Measurements from ENCODE around the gene PIGV.
A peak's percentile ranks its signal among the peaks of the same experiment; 100 is the strongest.

Gene PIGV

GRCh38 chr1:26786437-26787380, 1.0 kb upstream of the PIGV start:
- Histone ChIP-seq H3K4me3 (replicated peaks; ENCODE audit: low read depth, low read length) (peak overlapping the region; percentile 80), H3K27me3 (replicated peaks; ENCODE audit: control insufficient read depth, insufficient read depth, low read length) (no peaks in the 10 kb centered on the region), H3K36me3 (ENCODE audit: control insufficient read depth, insufficient read depth, low read length) (no peaks in the 10 kb centered on the region; the same call in 1 of the 2 replicates)
- TF ChIP-seq CTCF (IDR thresholded peaks at IDR 0.05; ENCODE audit: insufficient read depth, low read length, poor library complexity, severe bottlenecking) = no peak
- peak; percentile 57 for DNase-seq (ENCODE audit: extremely low read depth, insufficient read length)

- no peaks in the 10 kb centered on the region; the same call in none of the 2 replicates for H3K36me3 ChIP-seq (ENCODE audit: control insufficient read depth, insufficient read depth, low read length)
- no peaks in the 10 kb centered on the region for H3K27me3 ChIP-seq (replicated peaks; ENCODE audit: control insufficient read depth, insufficient read depth, low read length)
- no peak for DNase-seq (ENCODE audit: extremely low read depth, insufficient read length)
- TF ChIP-seq CTCF (IDR thresholded peaks at IDR 0.05; ENCODE audit: insufficient read depth, low read length, poor library complexity, severe bottlenecking) = no peak
- H3K4me3 ChIP-seq (replicated peaks; ENCODE audit: low read depth, low read length) = peak overlapping the region; percentile 80
Observed at GRCh38 chr1:26787381-26787705, 407 bp upstream of the PIGV start.

GRCh38 chr1:26788515-26788785, 700 bp downstream of the PIGV start:
- no peak for TF ChIP-seq CTCF (IDR thresholded peaks at IDR 0.05; ENCODE audit: insufficient read depth, low read length, poor library complexity, severe bottlenecking)
- Histone ChIP-seq H3K4me3 (replicated peaks; ENCODE audit: low read depth, low read length) (peak overlapping the region; percentile 80), H3K27me3 (replicated peaks; ENCODE audit: control insufficient read depth, insufficient read depth, low read length) (no peaks in the 10 kb centered on the region), H3K36me3 (ENCODE audit: control insufficient read depth, insufficient read depth, low read length) (peaks cover 4% of the 10 kb centered on the region)
- DNase-seq (ENCODE audit: extremely low read depth, insufficient read length) = no peak

GRCh38 chr1:26788836-26789611, 1.3 kb downstream of the PIGV start:
- peaks cover 5% of the 10 kb centered on the region for H3K36me3 ChIP-seq (ENCODE audit: control insufficient read depth, insufficient read depth, low read length)
- H3K4me3 ChIP-seq (replicated peaks; ENCODE audit: low read depth, low read length) = peak overlapping the region; percentile 80
- peak; percentile 94 for TF ChIP-seq CTCF (IDR thresholded peaks at IDR 0.05; ENCODE audit: insufficient read depth, low read length, poor library complexity, severe bottlenecking)
- H3K27me3 ChIP-seq (replicated peaks; ENCODE audit: control insufficient read depth, insufficient read depth, low read length) = no peaks in the 10 kb centered on the region
- peak; percentile 56 for DNase-seq (ENCODE audit: extremely low read depth, insufficient read length)

GRCh38 chr1:26789612-26789865, 1.8 kb downstream of the PIGV start:
- TF ChIP-seq CTCF (IDR thresholded peaks at IDR 0.05; ENCODE audit: insufficient read depth, low read length, poor library complexity, severe bottlenecking) = no peak

More at GRCh38 chr1:26789612-26789865, 1.8 kb downstream of the PIGV start:
- Histone ChIP-seq H3K27me3 (replicated peaks; ENCODE audit: control insufficient read depth, insufficient read depth, low read length) (no peaks in the 10 kb centered on the region), H3K36me3 (ENCODE audit: control insufficient read depth, insufficient read depth, low read length) (peaks cover 10% of the 10 kb centered on the region), H3K4me3 (replicated peaks; ENCODE audit: low read depth, low read length) (peak overlapping the region; percentile 19; the same call in 1 of the 2 replicates)
- no peak for DNase-seq (ENCODE audit: extremely low read depth, insufficient read length)
